Gastroesophageal sphincter (tissue), 3 donors: ENCODE results near the gene POU2F1.

Experiments used
- EP300 ChIP-seq: sonication (generic); formaldehyde crosslinking; IDR thresholded peaks from one replicate; pipeline ENCODE4 v1.6.1; 2017; ENCODE audit warnings: antibody characterized with exemption, mild to moderate bottlenecking
- POLR2A ChIP-seq, 2 donors: fragments of 450-650 bp; IDR thresholded peaks; one replicate each; pipeline ENCODE4 v1.6.1; 2017; ENCODE audit warnings: antibody characterized with exemption in 2 of 2, mild to moderate bottlenecking in 2 of 2, moderate library complexity in 1 of 2
- TF ChIP-seq, protein P1 (sequence below), 4 experiments: fragments of 200-600 bp in 2 of 4; fragments of 450-650 bp in 2 of 4; sonication (generic) in 1 of 4; IDR thresholded peaks; one replicate each; pipeline ENCODE4 v1.5.1; 2017 to 2019; ENCODE audit warnings: antibody characterized with exemption in 4 of 4, mild to moderate bottlenecking in 2 of 4, moderate library complexity in 2 of 4

DNA sequence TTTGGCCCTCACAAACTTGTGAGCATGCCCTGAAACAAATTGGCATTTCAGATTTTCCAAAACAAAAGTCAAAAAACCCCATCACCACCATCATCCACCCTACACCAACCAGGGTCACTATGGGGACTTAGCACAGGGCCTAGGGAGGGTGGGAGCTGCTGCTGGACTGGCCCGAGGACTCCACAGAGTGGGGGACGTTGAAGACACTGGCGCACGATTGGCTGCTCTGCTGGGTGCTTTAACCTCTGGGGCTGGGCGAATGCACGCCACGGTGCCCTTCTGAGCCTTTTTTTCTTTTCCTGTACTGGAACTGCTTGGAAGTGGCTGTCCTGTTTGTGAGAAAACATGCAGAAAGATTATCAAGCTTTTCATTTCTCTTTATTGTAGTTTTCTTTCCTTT lies 204.8 kb downstream of the POU2F1 start:
- TF ChIP-seq, protein P1, sequence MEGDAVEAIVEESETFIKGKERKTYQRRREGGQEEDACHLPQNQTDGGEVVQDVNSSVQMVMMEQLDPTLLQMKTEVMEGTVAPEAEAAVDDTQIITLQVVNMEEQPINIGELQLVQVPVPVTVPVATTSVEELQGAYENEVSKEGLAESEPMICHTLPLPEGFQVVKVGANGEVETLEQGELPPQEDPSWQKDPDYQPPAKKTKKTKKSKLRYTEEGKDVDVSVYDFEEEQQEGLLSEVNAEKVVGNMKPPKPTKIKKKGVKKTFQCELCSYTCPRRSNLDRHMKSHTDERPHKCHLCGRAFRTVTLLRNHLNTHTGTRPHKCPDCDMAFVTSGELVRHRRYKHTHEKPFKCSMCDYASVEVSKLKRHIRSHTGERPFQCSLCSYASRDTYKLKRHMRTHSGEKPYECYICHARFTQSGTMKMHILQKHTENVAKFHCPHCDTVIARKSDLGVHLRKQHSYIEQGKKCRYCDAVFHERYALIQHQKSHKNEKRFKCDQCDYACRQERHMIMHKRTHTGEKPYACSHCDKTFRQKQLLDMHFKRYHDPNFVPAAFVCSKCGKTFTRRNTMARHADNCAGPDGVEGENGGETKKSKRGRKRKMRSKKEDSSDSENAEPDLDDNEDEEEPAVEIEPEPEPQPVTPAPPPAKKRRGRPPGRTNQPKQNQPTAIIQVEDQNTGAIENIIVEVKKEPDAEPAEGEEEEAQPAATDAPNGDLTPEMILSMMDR (IDR thresholded peaks at IDR 0.05) = no peak
- TF ChIP-seq POLR2A (IDR thresholded peaks at IDR 0.05) (no peak), EP300 (no peak)
